ENCODE data around the gene CDKAL1. TPM values are rescaled to one million over a fixed set of nuclear protein-coding genes. Genes with fewer than 3 reads are reported as not detected.

CDKAL1 gene
- total and polyA plus RNA-seq, 10 of the 15 experiments (the other 5 are each of a cell fraction or from before 2014, with no cell fraction given): 10.7 to 26.9 (median 17.3) TPM

- TF ChIP-seq MEF2A (IDR thresholded peaks at IDR 0.05; ENCODE audit: insufficient read depth, low read depth, low read length) (peak; percentile 70; the same call in 1 of the 2 replicates), CREM (IDR thresholded peaks at IDR 0.05; ENCODE audit: low read depth) (peak; percentile 41; the same call in 1 of the 2 replicates), PAX8 (IDR thresholded peaks at IDR 0.05) (no peak), KLF5 (IDR thresholded peaks at IDR 0.05; ENCODE audit: partially characterized antibody) (no peak), NFIC (IDR thresholded peaks at IDR 0.05; ENCODE audit: low read depth, low read length) (peak; percentile 79), KAT2A (conservative IDR thresholded peaks at IDR 0.05; ENCODE audit: control insufficient read depth, low read depth, low read length) (no peak), STAT3 (IDR thresholded peaks at IDR 0.05; ENCODE audit: low read depth, low read length) (no peak), TCF3 (IDR thresholded peaks at IDR 0.05; ENCODE audit: borderline replicate concordance, insufficient read depth, low read depth, low read length) (no peak), NKRF (conservative IDR thresholded peaks at IDR 0.05) (no peak), HCFC1 (IDR thresholded peaks at IDR 0.05; ENCODE audit: low read length) (no peak), FOXK2 (IDR thresholded peaks at IDR 0.05) (no peak), MLLT1 (IDR thresholded peaks at IDR 0.05) (no peak), NR2F1 (conservative IDR thresholded peaks at IDR 0.05) (peak; percentile 39; the same call in 1 of the 2 replicates), RUNX3 (IDR thresholded peaks at IDR 0.05; ENCODE audit: low read length) (peak; percentile 85), ZBTB33 (IDR thresholded peaks at IDR 0.05) (no peak), IKZF2 (IDR thresholded peaks at IDR 0.05) (peak; percentile 83 to 84), TCF7 (IDR thresholded peaks at IDR 0.05; ENCODE audit: borderline replicate concordance) (peak; percentile 37; the same call in 1 of the 2 replicates), WRNIP1 (IDR thresholded peaks at IDR 0.05; ENCODE audit: borderline replicate concordance, low read depth, low read length) (no peak), SUPT20H (IDR thresholded peaks at IDR 0.05; ENCODE audit: borderline replicate concordance, control insufficient read depth, low read depth, low read length) (no peak), CBX3 (IDR thresholded peaks at IDR 0.05; ENCODE audit: borderline replicate concordance, low read depth) (no peak), ETV6 (conservative IDR thresholded peaks at IDR 0.05 in 1 of 2, IDR thresholded peaks at IDR 0.05 in 1 of 2; ENCODE audit: borderline replicate concordance in 1 of 2, low read depth in 1 of 2) (peak in 1 of 2 experiments; percentile 84; a peak in 2 of 4 replicates), PAX5 (IDR thresholded peaks at IDR 0.05; ENCODE audit: borderline replicate concordance, low read depth, low read length) (peak; percentile 91), TBL1XR1 (IDR thresholded peaks at IDR 0.05; ENCODE audit: low read depth, low read length) (no peak), RB1 (IDR thresholded peaks at IDR 0.05; ENCODE audit: borderline replicate concordance) (no peak), SMAD1 (IDR thresholded peaks at IDR 0.05; ENCODE audit: low read depth, partially characterized antibody) (no peak), TAF1 (IDR thresholded peaks at IDR 0.05; ENCODE audit: borderline replicate concordance, low read depth, low read length) (no peak), SPI1 (IDR thresholded peaks at IDR 0.05; ENCODE audit: borderline replicate concordance, insufficient read depth, low read depth, low read length) (peak; percentile 83), NR2C1 (IDR thresholded peaks at IDR 0.05) (no peak)
Measured at GRCh38 chr6:20716865-20717264, 182.6 kb downstream of the CDKAL1 start (continued).
